ENCODE results near the gene COL5A2. TPM values are rescaled to one million over a fixed set of nuclear protein-coding genes. Genes with fewer than 3 reads are reported as not detected.

Gene COL5A2
- total and polyA plus RNA-seq, 2 donors: 8.8 to 28.2 TPM

DNA sequence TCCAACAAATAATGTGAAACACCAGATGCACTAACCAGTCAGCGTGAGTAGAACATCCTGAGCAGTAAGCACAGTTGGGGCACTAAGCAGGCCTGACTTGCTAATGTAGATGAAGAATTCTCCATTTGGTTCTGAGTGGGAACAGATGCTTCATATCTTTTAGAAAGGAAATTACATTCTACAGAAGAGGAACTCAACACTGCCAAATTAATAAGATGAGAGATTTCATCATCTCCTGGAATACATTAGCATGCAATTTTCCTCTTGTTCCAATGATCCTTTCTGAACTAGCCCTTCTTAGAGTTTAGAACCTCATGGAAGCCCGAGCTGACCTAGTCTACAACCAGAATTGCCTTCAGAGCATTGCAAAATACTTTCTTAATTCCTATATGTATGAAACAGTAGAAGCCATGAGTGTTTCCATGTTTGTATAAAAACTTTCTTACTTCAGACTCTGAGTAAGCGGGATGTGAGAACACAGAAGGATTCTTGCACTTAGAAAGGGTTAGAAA, 34.8 kb downstream of the COL5A2 start:
- Histone ChIP-seq H3K4me3 (ENCODE audit: low read length in 2 of 2) (no peak overlapping the region), H3K4me1 (ENCODE audit: control insufficient read depth in 2 of 2, insufficient read depth in 2 of 2, low read length in 2 of 2) (no peaks in the 10 kb centered on the region), H3K27ac (ENCODE audit: low read depth in 1 of 2, low read length in 1 of 2) (no peak overlapping the region), H3K36me3 (ENCODE audit: control insufficient read depth in 2 of 2, insufficient read depth in 2 of 2, low read length in 1 of 2) (no peaks in the 10 kb centered on the region), H3K27me3 (ENCODE audit: control insufficient read depth in 2 of 2, insufficient read depth in 1 of 2, low read length in 1 of 2) (no peaks in the 10 kb centered on the region), H3K9me3 (ENCODE audit: control insufficient read depth in 2 of 2, insufficient read depth in 1 of 2, low read length in 1 of 2) (no peaks in the 10 kb centered on the region)
- WGBS: 91% methylated on average over 3 of the region's 3 CpGs
- no peak for DNase-seq (ENCODE audit: low read depth in 6 of 9, low spot score in 9 of 9)

DNA sequence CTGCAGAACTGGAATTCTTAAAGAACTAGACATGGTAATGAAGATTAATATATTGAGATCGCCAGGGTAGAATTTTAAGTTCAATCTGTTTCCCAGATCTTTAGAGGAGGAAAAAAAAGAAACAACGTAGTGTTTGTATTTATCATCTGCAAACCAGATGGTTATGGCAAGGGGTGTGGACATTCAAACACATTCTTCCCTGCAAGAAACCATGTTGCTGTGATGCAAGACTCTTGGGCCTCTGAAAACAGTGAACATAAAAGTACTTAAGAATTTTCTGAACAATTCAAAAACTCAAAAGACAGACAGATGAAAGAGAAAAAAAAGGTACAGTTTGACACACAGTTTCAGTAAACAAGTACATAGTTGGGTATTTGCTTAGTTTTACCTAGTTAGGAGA, 35.6 kb downstream of the COL5A2 start:
- no peaks in the 10 kb centered on the region for H3K9me3 ChIP-seq (ENCODE audit: control insufficient read depth in 2 of 2, insufficient read depth in 1 of 2, low read length in 1 of 2)
- no peaks in the 10 kb centered on the region for H3K27me3 ChIP-seq (ENCODE audit: control insufficient read depth in 2 of 2, insufficient read depth in 1 of 2, low read length in 1 of 2)
- WGBS: 97% methylated on average over 2 of the region's 2 CpGs
- H3K4me3 ChIP-seq (ENCODE audit: low read length in 2 of 2): no peak overlapping the region
- no peaks in the 10 kb centered on the region for H3K36me3 ChIP-seq (ENCODE audit: control insufficient read depth in 2 of 2, insufficient read depth in 2 of 2, low read length in 1 of 2)
- no peaks in the 10 kb centered on the region for H3K4me1 ChIP-seq (ENCODE audit: control insufficient read depth in 2 of 2, insufficient read depth in 2 of 2, low read length in 2 of 2)
- DNase-seq (ENCODE audit: low read depth in 6 of 9, low spot score in 9 of 9): no peak
- H3K27ac ChIP-seq (ENCODE audit: low read depth in 1 of 2, low read length in 1 of 2): no peak overlapping the region

DNA sequence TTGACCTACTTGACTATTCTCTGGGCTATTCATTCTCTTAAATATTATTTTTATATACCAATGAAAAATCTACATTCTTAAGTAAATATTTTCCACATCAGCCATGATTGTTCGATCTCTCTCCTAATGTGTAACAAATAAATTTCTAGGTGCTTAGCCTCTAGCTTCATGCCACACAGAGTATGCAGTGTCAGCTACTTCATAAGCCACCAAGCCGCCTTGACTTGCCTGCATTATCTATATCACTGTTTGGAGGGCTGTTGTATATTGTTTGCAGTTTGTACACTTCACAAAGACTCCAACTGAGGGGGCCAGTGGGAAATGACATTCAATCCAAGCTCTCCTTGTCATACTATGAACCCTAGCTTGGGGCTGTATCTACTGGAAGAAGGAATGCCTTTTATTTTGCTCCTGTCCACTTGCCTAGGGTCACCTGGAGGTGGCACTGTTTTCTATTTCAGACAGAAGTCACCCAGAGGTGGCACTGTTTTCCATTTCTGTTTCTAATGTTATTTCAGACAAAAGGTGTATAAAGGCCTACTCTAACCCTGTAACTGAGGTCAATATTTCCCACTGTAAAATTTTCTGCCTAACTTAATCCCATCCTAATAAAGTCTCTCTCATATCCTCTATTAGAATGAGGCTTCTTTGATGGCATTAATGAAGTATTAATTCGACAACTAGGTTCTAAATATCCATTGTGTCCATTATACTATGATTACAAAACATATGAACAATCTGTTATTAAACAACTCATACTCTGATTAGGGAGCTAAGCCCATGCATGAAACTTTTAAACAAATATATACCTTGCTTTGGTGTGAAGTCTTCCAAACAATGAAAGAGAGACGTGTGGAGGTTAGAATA, 36.4 kb downstream of the COL5A2 start:
- no peaks in the 10 kb centered on the region for H3K36me3 ChIP-seq (ENCODE audit: control insufficient read depth in 2 of 2, insufficient read depth in 2 of 2, low read length in 1 of 2)
- DNase-seq (ENCODE audit: low read depth in 6 of 9, low spot score in 9 of 9): peak; percentile 4 to 75 (median 28)
- WGBS: 97% methylated on average over 4 of the region's 4 CpGs
- no peaks in the 10 kb centered on the region for H3K4me1 ChIP-seq (ENCODE audit: control insufficient read depth in 2 of 2, insufficient read depth in 2 of 2, low read length in 2 of 2)
- no peak overlapping the region for H3K27ac ChIP-seq (ENCODE audit: low read depth in 1 of 2, low read length in 1 of 2)
- no peak overlapping the region for H3K4me3 ChIP-seq (ENCODE audit: low read length in 2 of 2)
- H3K9me3 ChIP-seq (ENCODE audit: control insufficient read depth in 2 of 2, insufficient read depth in 1 of 2, low read length in 1 of 2): no peaks in the 10 kb centered on the region
- no peaks in the 10 kb centered on the region for H3K27me3 ChIP-seq (ENCODE audit: control insufficient read depth in 2 of 2, insufficient read depth in 1 of 2, low read length in 1 of 2)

DNA sequence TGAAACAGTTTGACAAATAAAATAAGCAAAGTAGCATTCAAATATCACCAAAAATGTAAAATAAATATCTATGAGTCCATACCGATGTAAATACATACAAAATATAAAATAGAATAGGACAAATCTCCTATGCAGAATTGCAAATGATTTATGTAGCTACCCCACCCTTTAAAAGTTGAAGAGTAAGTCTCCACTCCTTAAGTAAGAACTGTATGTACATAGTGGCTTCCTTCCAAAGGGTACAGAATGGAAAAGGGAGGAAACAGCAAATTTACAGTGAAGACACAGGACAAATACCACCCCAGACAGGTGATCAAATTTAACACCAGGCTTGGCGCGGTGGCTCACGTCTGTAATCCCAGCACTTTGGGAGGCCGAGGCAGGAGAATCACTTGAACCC, 40.8 kb downstream of the COL5A2 start:
- no peak overlapping the region for H3K27ac ChIP-seq (ENCODE audit: low read depth in 1 of 2, low read length in 1 of 2)
- DNase-seq (ENCODE audit: low read depth in 6 of 9, low spot score in 9 of 9): no peak
- 96% methylated on average over 5 of the region's 5 CpGs for WGBS
- H3K4me1 ChIP-seq (ENCODE audit: control insufficient read depth in 2 of 2, insufficient read depth in 2 of 2, low read length in 2 of 2): no peaks in the 10 kb centered on the region
- H3K36me3 ChIP-seq (ENCODE audit: control insufficient read depth in 2 of 2, insufficient read depth in 2 of 2, low read length in 1 of 2): no peaks in the 10 kb centered on the region
- no peak overlapping the region for H3K4me3 ChIP-seq (ENCODE audit: low read length in 2 of 2)
- no peaks in the 10 kb centered on the region for H3K27me3 ChIP-seq (ENCODE audit: control insufficient read depth in 2 of 2, insufficient read depth in 1 of 2, low read length in 1 of 2)
- no peaks in the 10 kb centered on the region for H3K9me3 ChIP-seq (ENCODE audit: control insufficient read depth in 2 of 2, insufficient read depth in 1 of 2, low read length in 1 of 2)

DNA sequence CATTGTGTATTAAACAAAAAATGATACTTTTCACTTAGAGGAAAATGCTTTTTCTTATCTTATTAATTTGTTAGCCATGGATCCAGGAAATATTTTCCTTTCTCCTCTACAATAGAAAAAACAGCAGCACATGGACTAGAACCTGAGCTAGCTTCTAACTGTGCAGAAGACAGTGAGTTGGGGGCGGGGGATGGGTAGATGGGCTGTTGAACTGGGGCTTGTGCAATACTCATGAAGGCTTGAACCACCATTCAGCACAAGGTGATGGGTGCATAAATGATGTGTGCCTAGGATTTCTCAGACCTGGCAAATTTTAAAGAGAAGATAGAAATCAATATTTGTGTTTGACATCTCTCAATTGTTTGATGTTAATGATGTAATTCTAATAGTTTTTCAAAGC, 42.0 kb downstream of the COL5A2 start:
- H3K27ac ChIP-seq (ENCODE audit: low read depth in 1 of 2, low read length in 1 of 2): no peak overlapping the region
- WGBS: 100% methylated on average over 1 of the region's 1 CpG
- H3K27me3 ChIP-seq (ENCODE audit: control insufficient read depth in 2 of 2, insufficient read depth in 1 of 2, low read length in 1 of 2): no peaks in the 10 kb centered on the region
- H3K4me3 ChIP-seq (ENCODE audit: low read length in 2 of 2): no peak overlapping the region
- no peaks in the 10 kb centered on the region for H3K36me3 ChIP-seq (ENCODE audit: control insufficient read depth in 2 of 2, insufficient read depth in 2 of 2, low read length in 1 of 2)
- no peaks in the 10 kb centered on the region for H3K4me1 ChIP-seq (ENCODE audit: control insufficient read depth in 2 of 2, insufficient read depth in 2 of 2, low read length in 2 of 2)
- no peak for DNase-seq (ENCODE audit: low read depth in 6 of 9, low spot score in 9 of 9)
- H3K9me3 ChIP-seq (ENCODE audit: control insufficient read depth in 2 of 2, insufficient read depth in 1 of 2, low read length in 1 of 2): no peaks in the 10 kb centered on the region

DNA sequence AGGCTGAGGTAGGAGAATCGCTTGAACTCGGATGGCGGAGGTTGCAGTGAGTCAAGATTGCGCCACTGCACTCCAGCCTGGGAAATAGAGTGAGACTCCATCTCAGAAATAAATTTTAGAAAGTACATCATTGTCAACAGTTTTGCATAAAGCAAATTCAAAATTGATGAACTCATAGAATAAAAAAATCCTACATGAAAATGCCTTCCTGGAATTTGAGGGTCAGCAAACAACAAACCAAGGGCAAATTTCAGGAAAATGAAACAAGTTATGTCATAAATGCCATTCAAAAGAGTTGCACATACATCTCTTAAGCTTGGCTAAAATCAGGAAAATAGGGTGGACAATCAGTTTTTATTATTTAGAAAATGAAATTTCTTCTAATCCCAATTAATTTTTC, 45.1 kb downstream of the COL5A2 start:
- no peaks in the 10 kb centered on the region for H3K9me3 ChIP-seq (ENCODE audit: control insufficient read depth in 2 of 2, insufficient read depth in 1 of 2, low read length in 1 of 2)
- WGBS: 76% methylated on average over 4 of the region's 4 CpGs
- DNase-seq (ENCODE audit: low read depth in 6 of 9, low spot score in 9 of 9): no peak
- H3K27me3 ChIP-seq (ENCODE audit: control insufficient read depth in 2 of 2, insufficient read depth in 1 of 2, low read length in 1 of 2): no peaks in the 10 kb centered on the region
- no peaks in the 10 kb centered on the region for H3K36me3 ChIP-seq (ENCODE audit: control insufficient read depth in 2 of 2, insufficient read depth in 2 of 2, low read length in 1 of 2)
- no peak overlapping the region for H3K27ac ChIP-seq (ENCODE audit: low read depth in 1 of 2, low read length in 1 of 2)
- H3K4me1 ChIP-seq (ENCODE audit: control insufficient read depth in 2 of 2, insufficient read depth in 2 of 2, low read length in 2 of 2): no peaks in the 10 kb centered on the region
- H3K4me3 ChIP-seq (ENCODE audit: low read length in 2 of 2): no peak overlapping the region

DNA sequence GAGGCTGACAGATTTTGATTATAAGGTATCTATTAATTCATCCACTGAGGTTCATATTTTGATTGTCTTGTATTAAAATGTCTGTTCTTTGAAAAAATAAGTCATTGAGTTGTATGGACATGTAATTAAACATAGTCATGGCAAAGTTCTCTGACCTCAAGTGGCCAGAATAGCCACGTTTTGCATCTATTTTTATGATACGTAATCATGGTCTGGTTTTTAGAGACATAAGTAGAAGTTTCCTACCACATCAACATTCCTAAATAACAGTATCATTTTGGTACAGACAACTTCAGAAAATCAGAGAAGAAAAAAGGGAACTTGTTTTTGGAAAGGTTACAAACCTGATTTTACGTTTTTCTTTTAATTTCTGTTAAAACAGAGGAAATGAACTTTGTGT, 47.6 kb downstream of the COL5A2 start:
- no peaks in the 10 kb centered on the region for H3K9me3 ChIP-seq (ENCODE audit: control insufficient read depth in 2 of 2, insufficient read depth in 1 of 2, low read length in 1 of 2)
- DNase-seq (ENCODE audit: low read depth in 6 of 9, low spot score in 9 of 9): no peak
- no peaks in the 10 kb centered on the region for H3K36me3 ChIP-seq (ENCODE audit: control insufficient read depth in 2 of 2, insufficient read depth in 2 of 2, low read length in 1 of 2)
- 57% methylated on average over 3 of the region's 3 CpGs for WGBS
- H3K27ac ChIP-seq (ENCODE audit: low read depth in 1 of 2, low read length in 1 of 2): no peak overlapping the region
- no peaks in the 10 kb centered on the region for H3K4me1 ChIP-seq (ENCODE audit: control insufficient read depth in 2 of 2, insufficient read depth in 2 of 2, low read length in 2 of 2)
- H3K4me3 ChIP-seq (ENCODE audit: low read length in 2 of 2): no peak overlapping the region
- no peaks in the 10 kb centered on the region for H3K27me3 ChIP-seq (ENCODE audit: control insufficient read depth in 2 of 2, insufficient read depth in 1 of 2, low read length in 1 of 2)

DNA sequence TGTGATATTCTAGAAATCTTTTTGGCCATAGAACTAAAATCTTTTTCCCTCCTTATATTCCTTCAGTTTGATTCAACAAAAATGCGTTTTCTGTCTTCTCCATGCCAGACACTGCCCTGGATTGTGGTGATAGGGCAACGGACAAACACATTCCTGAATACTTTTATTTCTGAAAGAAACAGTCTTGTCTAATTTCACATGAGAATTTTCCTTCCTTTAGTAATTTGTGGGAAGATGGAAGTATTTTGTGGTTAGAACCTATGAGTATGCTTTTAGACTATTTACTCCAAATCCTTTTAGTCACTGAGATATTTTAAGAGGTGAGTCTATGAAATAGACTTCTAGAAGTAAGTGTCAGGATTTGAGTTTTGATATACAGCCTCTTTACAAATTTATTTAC, 49.6 kb downstream of the COL5A2 start:
- no peaks in the 10 kb centered on the region for H3K9me3 ChIP-seq (ENCODE audit: control insufficient read depth in 2 of 2, insufficient read depth in 1 of 2, low read length in 1 of 2)
- no peaks in the 10 kb centered on the region for H3K27me3 ChIP-seq (ENCODE audit: control insufficient read depth in 2 of 2, insufficient read depth in 1 of 2, low read length in 1 of 2)
- WGBS: 91% methylated on average over 2 of the region's 2 CpGs

DNA sequence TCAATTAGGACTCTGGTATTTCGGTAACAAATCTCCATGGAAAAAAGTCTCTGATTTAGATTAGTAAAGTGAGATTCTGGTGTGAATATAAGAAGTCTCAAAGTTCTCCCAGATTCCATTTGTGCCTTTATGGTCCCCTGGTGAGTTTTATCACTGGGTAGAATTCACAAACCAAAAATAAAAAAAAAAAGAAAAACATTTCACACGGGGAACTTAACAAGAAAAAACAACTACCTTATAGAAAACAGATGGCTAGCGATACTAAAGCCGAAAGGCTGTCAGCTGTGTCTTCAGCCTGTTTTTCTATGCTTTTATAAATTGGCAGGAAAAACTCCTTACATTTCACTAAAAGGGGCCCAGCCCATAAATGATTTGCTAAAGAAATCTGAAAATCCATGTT, 50.6 kb downstream of the COL5A2 start:
- H3K4me3 ChIP-seq (ENCODE audit: low read length in 2 of 2): no peak overlapping the region
- no peak for DNase-seq (ENCODE audit: low read depth in 6 of 9, low spot score in 9 of 9)
- no peaks in the 10 kb centered on the region for H3K27me3 ChIP-seq (ENCODE audit: control insufficient read depth in 2 of 2, insufficient read depth in 1 of 2, low read length in 1 of 2)
- H3K36me3 ChIP-seq (ENCODE audit: control insufficient read depth in 2 of 2, insufficient read depth in 2 of 2, low read length in 1 of 2): no peaks in the 10 kb centered on the region
- no peaks in the 10 kb centered on the region for H3K9me3 ChIP-seq (ENCODE audit: control insufficient read depth in 2 of 2, insufficient read depth in 1 of 2, low read length in 1 of 2)
- no peak overlapping the region for H3K27ac ChIP-seq (ENCODE audit: low read depth in 1 of 2, low read length in 1 of 2)
- H3K4me1 ChIP-seq (ENCODE audit: control insufficient read depth in 2 of 2, insufficient read depth in 2 of 2, low read length in 2 of 2): no peaks in the 10 kb centered on the region
- WGBS: 91% methylated on average over 4 of the region's 4 CpGs

More for the DNA sequence above, 49.6 kb downstream of the COL5A2 start:
- H3K27ac ChIP-seq (ENCODE audit: low read depth in 1 of 2, low read length in 1 of 2): no peak overlapping the region
- no peak for DNase-seq (ENCODE audit: low read depth in 6 of 9, low spot score in 9 of 9)
- no peak overlapping the region for H3K4me3 ChIP-seq (ENCODE audit: low read length in 2 of 2)
- no peaks in the 10 kb centered on the region for H3K4me1 ChIP-seq (ENCODE audit: control insufficient read depth in 2 of 2, insufficient read depth in 2 of 2, low read length in 2 of 2)
- H3K36me3 ChIP-seq (ENCODE audit: control insufficient read depth in 2 of 2, insufficient read depth in 2 of 2, low read length in 1 of 2): no peaks in the 10 kb centered on the region
